ENCODE data around the gene PREX1. TPM values are rescaled to one million over a fixed set of nuclear protein-coding genes. Genes with fewer than 3 reads are reported as not detected.
A peak's percentile ranks its signal among the peaks of the same experiment; 100 is the strongest.

The PREX1 gene
- total RNA-seq, 3 donors from 2014 or later = 53.1 to 84.2 (median 65.1) TPM

DNA sequence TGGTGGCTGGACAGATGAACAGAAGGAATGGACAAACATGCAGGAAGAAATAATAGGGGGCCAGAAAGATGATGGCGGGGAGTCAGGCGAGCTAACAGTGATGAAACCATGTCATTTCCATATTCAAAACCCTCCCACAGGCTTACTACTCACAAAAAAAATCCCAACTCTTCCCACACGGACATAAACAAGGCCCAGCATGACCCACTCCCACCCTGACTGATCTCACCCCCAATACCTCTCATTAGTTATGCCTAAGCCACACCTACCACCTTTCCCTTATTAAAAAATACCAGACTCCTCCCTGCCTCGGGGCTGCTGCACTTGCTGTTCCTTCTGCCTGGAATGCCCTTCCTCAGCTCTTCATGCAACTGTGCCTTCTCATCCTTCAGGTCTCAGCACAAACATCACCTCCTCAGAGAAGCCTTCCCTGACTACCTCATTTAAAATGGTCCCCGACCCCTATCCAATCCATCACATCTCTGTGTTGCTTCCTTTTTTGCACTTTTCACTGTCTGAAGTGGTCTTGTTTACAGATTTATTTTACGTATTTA is 145.8 kb downstream of the PREX1 start:
- no peaks in the 10 kb centered on the region for H3K27me3 ChIP-seq
- no peaks in the 10 kb centered on the region for H3K9me3 ChIP-seq
- H3K4me1 ChIP-seq = peaks cover 7 to 13% of the 10 kb centered on the region in 2 donors
- intact Hi-C loops (cut with DNase I; ENCODE audit: low total_unique reads) = no loop called here
- TF ChIP-seq POLR2A (IDR thresholded peaks at IDR 0.05) (no peak), POLR2AphosphoS5 (IDR thresholded peaks at IDR 0.05) (no peak)
- TF ChIP-seq, protein P1, sequence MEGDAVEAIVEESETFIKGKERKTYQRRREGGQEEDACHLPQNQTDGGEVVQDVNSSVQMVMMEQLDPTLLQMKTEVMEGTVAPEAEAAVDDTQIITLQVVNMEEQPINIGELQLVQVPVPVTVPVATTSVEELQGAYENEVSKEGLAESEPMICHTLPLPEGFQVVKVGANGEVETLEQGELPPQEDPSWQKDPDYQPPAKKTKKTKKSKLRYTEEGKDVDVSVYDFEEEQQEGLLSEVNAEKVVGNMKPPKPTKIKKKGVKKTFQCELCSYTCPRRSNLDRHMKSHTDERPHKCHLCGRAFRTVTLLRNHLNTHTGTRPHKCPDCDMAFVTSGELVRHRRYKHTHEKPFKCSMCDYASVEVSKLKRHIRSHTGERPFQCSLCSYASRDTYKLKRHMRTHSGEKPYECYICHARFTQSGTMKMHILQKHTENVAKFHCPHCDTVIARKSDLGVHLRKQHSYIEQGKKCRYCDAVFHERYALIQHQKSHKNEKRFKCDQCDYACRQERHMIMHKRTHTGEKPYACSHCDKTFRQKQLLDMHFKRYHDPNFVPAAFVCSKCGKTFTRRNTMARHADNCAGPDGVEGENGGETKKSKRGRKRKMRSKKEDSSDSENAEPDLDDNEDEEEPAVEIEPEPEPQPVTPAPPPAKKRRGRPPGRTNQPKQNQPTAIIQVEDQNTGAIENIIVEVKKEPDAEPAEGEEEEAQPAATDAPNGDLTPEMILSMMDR (IDR thresholded peaks at IDR 0.05) = no peak
- no peak for DNase-seq (ENCODE audit: low spot score in 2 of 2)
- H3K4me3 ChIP-seq = peak overlapping the region in 1 of 3 donors; percentile 49
- peak overlapping the region; percentile 52 to 63 for H3K27ac ChIP-seq
- no peaks in the 10 kb centered on the region for H3K36me3 ChIP-seq

DNA sequence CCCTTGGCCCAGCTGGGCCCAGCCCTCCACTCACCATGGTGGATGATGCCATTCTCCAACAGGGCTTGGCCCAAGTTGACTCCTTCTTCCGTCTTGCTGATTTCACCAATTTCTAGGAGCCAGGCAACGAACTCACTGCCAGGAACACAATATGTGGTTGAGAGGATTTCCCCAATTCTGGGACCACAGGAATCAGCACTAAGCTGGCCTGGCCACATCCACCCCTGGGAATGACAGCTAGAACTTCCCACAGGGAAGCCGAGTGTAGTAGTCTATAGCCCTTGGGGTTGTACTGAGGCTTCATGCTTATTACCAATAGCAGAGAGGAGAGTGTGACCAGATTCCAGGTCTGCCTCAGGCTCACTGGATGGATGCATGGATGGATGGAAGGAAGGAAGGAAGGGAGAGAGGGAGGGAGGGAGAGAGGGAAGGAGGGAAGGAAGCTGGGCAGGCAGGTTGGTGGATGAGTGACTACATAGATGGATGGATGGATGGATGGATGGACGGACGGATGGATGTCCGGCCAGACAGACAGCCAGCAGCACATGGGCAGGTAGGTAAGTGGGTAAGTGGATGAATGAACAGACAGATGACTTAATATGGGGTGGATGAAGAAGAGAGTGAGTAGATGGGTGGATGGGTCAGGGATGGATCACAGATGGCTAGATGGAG is 146.5 kb downstream of the PREX1 start:
- no peak for DNase-seq (ENCODE audit: low spot score in 2 of 2)
- H3K4me1 ChIP-seq = peaks cover 7 to 13% of the 10 kb centered on the region in 2 donors
- TF ChIP-seq POLR2A (IDR thresholded peaks at IDR 0.05) (no peak), POLR2AphosphoS5 (IDR thresholded peaks at IDR 0.05) (no peak)
- TF ChIP-seq, protein P1 (IDR thresholded peaks at IDR 0.05) = no peak
- no peaks in the 10 kb centered on the region for H3K36me3 ChIP-seq
- intact Hi-C loops (cut with DNase I; ENCODE audit: low total_unique reads) = no loop called here
- H3K27me3 ChIP-seq = no peaks in the 10 kb centered on the region
- H3K9me3 ChIP-seq = no peaks in the 10 kb centered on the region
- H3K27ac ChIP-seq = peak overlapping the region in 1 of 2 donors; percentile 21
- no peak overlapping the region for H3K4me3 ChIP-seq

DNA sequence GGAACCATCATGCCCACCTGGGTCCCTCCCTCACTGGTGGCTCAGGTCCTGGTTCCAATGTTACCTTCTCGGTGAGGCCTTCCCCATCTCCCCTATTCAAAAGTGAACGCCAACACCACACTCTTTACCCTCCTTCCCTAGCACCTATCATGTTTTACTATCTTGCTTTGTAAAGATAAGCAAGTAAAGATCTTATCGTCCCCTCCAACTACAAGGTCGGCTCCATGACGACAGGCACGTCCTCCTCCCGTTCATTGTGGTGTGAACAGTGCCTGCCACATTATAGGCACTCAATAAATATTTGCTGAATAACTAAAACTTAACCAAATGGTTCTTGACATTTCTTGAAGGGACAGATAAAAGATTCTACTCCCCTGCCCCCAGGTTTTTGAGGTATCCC is 147.1 kb downstream of the PREX1 start:
- peaks cover 7 to 8% of the 10 kb centered on the region in 2 donors for H3K4me1 ChIP-seq
- no peak for DNase-seq (ENCODE audit: low spot score in 2 of 2)
- TF ChIP-seq, protein P1 (IDR thresholded peaks at IDR 0.05) = no peak
- TF ChIP-seq POLR2A (IDR thresholded peaks at IDR 0.05) (no peak), POLR2AphosphoS5 (IDR thresholded peaks at IDR 0.05) (no peak)
- H3K36me3 ChIP-seq = no peaks in the 10 kb centered on the region
- H3K4me3 ChIP-seq = no peak overlapping the region
- H3K27me3 ChIP-seq = no peaks in the 10 kb centered on the region
- intact Hi-C loops (cut with DNase I; ENCODE audit: low total_unique reads) = no loop called here
- peak overlapping the region in 1 of 2 donors; percentile 21 for H3K27ac ChIP-seq
- H3K9me3 ChIP-seq = no peaks in the 10 kb centered on the region

DNA sequence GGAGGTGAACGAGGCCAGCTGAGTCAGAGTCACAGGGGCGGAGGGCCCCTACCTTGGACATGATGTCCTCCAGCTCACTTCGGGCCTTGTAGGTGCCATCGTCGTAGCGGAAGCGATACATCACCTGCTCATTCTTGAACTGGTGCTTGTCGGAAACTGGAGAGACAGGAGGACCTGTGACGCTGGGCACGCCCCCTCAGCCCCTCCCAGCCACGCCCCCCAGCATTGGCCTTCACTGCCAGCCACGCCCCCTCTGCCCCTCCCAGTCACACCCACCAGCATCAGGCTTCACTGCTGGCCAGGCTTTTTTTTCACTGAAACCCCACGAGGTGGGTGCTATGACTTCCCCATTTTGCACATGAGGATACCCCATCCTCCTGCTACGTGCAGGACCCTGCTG is 148.2 kb downstream of the PREX1 start:
- no peaks in the 10 kb centered on the region for H3K36me3 ChIP-seq

DNA sequence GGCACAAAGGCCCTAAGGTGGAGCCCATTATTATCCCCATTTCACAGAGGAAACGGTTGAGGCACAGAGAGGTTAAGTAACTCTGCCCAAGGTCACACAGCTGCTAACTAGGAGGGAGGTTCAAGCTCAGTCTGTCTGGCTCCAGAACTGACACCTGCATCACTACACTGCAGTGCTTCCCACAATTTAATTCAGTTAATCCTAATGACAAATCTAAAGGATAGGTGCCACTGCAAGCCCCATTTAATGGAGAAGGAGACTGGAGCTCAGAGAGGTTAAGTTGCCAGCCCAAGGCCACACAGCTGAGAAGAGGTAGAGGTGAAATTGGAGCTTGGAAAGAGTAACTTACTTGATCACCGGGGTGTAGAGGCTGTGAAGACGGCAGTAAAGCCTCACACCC is 148.8 kb downstream of the PREX1 start:
- no peaks in the 10 kb centered on the region for H3K36me3 ChIP-seq
- TF ChIP-seq POLR2A (IDR thresholded peaks at IDR 0.05) = no peak
- TF ChIP-seq, protein P1 (IDR thresholded peaks at IDR 0.05) = no peak
- TF ChIP-seq POLR2AphosphoS5 (IDR thresholded peaks at IDR 0.05) = no peak
- H3K27ac ChIP-seq = no peak overlapping the region

More for the DNA sequence above, 148.2 kb downstream of the PREX1 start:
- Histone ChIP-seq H3K4me3 (no peak overlapping the region), H3K27ac (no peak overlapping the region), H3K27me3 (no peaks in the 10 kb centered on the region), H3K9me3 (no peaks in the 10 kb centered on the region), H3K4me1 (peaks cover 7% of the 10 kb centered on the region in 2 donors)
- intact Hi-C loops (cut with DNase I; ENCODE audit: low total_unique reads) = no loop called here
- DNase-seq (ENCODE audit: low spot score in 2 of 2) = no peak
- TF ChIP-seq, protein P1 (IDR thresholded peaks at IDR 0.05) = no peak
- no peak for TF ChIP-seq POLR2A (IDR thresholded peaks at IDR 0.05)
- no peak for TF ChIP-seq POLR2AphosphoS5 (IDR thresholded peaks at IDR 0.05)

More for the DNA sequence above, 148.8 kb downstream of the PREX1 start:
- Histone ChIP-seq H3K9me3 (no peaks in the 10 kb centered on the region), H3K27me3 (no peaks in the 10 kb centered on the region), H3K4me3 (no peak overlapping the region), H3K4me1 (peaks cover 7% of the 10 kb centered on the region in 2 donors)
- intact Hi-C loops (cut with DNase I; ENCODE audit: low total_unique reads) = no loop called here
- DNase-seq (ENCODE audit: low spot score in 2 of 2) = no peak
